HG03039 (cell line): ENCODE data around the gene DCAF6.

Source experiments
- ATAC-seq: cut with Tn5 transposase; IDR thresholded peaks from one replicate; pipeline ENCODE4 v1.9.1; 2021; ENCODE audit warnings: mild to moderate bottlenecking, moderate library complexity; ENCODE audit not compliant: unreplicated experiment

DCAF6 gene

DNA sequence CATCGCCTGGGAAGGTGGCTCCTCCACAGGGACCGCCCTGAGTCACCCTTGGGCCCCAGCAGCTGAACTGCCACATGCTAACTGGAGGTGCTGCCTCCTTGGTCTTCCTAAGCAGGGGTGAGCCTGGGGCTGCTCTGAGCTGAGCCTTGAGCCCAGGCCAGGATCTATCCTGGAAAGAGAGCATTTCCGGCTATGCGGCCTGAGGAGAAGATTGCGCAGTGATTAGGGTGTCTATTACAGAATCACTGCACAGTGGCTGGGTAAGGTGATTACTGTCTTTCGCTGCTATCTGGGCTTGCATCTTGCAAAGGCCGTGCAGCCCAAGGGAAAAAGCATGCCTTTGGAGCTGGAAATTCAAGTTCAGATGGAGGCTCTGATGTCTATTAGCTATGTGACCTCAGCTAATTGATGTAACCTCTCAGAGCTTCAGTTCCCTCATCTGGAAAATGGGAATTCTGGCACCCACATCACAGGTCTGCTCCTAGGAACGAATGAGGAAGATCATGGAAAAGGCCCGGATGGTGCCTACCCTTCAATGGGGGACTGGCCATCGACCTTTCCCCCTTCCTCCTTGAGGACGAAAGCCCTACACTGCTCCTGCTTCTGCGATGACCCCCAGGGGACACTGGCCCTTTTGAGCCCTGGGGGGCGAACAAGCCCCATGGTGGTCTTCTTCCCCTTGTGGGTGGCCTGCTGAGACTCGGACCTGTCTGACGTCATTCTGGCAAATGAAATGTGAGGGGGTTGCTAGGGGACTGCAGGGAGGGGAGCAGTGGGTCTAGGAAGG, 162.2 kb downstream of the DCAF6 start:
- ATAC-seq: no peak

DNA sequence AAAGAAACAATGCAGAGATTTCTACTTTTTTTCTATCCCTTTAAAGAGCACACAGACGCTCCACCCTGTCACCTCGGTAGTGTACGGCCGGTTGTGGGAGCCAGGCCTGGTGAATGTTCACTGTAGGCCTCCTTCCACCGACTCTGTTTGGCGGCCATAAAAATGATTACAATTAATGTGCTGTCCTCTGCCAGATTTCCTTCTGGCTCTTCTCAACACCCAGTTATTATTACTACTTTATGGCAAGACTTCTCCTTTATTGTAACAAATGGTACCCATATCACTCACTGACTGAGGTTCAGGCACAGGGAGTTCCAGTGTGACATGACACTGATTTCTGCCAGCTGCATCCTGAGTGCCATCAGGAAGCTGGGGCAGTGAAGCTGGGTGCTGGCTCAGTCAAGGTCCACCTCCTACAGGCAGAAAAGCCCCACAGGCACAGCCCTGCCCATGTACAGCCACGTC, 162.9 kb downstream of the DCAF6 start:
- ATAC-seq: no peak

DNA sequence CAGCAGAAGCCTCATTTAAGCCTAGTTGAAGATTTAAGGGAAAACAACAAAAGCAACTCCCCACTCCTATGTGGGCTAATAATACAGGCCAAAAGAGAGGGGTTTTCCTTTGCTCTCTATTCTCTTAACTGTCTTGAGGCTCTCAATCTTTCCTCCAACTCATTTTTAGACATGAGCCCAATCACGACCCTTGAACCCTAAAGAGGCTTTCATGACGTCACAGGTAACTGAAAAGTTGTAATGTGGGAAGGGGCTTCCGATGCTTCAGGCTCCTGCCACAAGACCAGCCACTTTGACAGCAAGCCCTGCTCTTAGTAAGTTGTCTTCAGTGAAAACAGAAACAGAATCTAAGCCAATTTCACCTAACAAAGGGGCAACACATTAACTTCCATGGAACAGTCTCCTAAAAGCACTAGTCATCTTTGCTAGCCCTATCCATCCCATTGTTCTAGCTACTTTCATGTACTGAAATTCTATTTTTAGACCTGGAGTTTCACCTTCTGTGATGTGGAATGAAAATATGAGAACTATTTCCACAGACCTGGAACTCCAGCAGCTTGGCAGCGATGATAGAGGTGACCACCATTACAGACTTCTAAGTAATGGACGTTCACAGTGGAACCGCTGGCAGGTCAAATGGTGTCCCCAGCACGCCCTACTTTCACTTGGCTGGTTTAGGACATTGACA, 164.0 kb downstream of the DCAF6 start:
- no peak for ATAC-seq

DNA sequence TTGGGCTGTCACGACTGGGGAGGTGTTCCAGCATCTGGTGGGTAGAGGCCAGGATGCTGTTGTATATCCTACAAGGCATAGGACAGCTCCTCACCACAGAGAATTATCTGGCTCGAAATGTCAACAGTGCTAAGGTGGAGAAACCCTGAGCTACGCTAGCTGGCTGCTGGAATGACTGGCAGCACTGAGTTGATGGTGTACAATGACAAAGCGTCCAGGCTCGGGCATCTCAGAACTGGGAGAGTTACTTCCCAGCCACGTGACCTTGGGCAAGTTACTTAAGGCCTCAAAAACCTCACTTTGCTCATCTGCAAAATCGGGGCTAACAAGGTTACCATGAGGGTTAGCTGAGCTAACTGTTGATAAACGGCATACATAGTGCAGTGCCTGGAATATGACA, 164.9 kb downstream of the DCAF6 start:
- no peak for ATAC-seq

DNA sequence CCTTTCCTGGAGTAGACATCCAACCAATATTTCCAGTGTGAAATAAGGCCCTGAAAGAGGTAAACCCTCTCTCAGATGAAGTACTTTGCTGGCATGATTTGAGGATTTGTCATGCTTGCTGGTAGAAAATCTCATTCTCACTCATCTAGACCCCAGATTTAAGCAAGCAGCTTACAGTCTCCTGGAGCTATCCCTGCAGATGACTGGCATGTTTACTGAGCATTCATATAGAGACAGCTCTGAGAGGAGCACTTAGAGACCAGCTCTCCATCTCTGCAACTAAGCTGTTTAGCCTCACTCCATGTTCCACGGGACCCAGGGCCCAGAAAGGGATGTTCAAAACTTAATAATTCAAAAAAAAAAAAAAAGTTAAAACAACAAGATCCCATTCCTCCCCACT, 166.0 kb downstream of the DCAF6 start:
- ATAC-seq: no peak

DNA sequence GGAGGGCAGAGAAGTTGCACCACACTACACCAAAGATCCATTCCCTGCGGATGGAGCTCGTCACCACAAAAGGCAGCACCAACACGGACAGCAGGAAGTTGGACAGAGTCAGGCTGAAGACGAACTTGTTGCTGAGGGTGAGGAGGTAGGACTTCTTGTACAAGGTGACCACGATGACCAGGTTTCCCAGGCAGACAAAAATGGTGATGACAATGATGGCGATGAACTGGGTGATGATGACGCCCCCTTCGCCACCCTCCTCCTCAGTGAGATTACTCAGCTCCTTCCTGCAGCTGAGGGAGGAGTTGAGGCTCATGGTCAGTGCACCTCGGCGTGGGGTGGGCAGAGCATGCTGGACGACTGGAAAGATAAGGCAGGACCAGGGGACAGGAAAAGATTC, 168.1 kb downstream of the DCAF6 start:
- ATAC-seq: no peak

DNA sequence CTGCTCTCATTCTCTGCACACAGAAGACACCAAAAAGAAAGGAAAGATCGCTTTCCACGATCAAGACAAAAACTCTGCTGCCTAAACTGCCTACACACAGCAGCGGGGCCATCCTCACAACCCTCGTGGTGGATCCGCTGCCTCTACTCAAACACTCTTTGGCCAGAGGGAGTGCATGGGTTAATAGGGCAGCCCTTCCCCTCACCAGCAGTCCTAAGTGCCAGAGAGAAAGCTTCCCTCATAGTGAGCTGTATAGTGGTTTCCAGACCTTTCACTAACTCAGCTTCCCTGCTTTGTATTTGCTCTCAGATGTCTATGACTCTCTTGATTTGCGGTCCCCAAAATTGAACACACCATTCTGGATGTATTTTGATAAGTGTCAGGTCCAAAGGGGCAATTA, 169.4 kb downstream of the DCAF6 start:
- no peak for ATAC-seq

DNA sequence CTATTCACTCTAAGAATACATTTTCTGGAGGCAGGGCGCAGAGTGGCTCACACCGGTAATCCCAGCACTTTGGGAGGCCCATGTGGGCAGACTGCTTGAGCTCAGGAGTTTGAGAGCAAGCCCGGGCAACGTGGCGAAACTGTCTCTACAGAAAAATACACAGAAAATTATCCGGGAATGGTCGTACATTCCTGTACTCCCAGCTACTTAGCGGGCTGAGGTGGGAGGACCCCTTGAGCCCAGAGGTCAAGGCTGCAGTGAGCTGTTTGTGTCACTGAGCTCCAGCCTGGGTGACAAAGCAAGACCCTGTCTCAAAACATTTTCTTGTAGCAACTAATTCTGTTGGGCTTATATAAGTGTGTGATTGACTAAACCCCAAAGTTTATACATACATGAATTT, 169.8 kb downstream of the DCAF6 start:
- ATAC-seq: no peak

DNA sequence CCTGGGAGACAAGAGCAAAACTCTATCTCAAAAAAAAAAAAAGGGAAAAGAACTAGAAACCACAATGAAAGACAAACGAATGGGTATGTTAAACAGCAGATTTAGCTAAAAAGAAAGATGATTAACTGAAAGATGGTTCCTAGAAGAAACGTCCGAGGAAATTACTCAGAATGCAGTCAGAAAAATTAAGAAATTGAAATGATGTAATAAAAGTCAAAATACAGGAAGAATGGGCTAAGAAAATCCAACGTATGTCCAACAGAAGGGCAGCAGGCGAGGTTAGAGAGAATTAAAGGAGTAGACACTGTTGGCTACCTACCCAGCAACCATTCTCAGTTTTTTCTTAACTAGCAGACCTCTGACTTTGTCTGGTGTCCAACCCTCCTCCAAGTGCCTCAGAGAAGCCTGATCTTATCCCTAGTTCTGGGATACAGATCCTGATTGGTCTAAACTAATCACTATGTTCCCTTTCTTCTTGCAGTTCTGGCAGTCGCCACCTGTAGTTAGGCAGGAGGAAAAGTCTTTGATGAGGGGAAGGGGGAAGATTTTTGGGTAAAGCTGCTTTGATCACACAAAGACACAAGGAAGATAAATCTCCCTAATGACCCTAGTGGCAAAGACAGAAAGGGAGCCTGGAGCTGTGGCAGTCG, 174.5 kb downstream of the DCAF6 start:
- no peak for ATAC-seq

DNA sequence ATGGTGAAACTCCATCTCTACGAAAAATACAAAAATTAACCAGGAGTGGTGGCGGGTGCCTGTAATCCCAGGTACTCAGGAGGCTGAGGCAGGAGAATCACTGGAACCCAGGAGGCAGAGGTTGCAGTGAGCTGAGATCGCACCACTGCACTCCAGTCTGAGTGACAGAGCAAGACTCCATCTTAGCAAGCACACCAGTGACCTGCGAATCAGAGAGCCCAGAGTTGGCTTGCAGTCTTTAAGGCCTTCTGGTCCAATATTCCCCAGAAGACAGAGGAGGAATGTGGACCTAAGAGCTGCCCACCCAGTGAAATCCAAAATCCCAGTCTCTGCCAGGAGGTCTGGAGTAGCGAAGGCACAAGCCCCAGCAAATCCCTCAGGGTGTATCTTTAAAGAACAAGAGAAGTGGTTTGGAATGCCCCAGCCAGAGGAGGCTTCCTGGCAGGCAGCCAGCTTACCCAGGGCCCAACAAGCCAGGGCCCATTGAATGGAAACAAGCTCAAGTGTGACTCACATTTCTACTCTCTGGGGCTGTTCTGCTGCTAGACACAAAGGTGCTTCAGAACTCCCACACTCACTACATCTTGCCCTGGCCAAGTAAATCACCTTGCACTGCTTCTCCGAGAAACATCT, 176.3 kb downstream of the DCAF6 start:
- no peak for ATAC-seq

DNA sequence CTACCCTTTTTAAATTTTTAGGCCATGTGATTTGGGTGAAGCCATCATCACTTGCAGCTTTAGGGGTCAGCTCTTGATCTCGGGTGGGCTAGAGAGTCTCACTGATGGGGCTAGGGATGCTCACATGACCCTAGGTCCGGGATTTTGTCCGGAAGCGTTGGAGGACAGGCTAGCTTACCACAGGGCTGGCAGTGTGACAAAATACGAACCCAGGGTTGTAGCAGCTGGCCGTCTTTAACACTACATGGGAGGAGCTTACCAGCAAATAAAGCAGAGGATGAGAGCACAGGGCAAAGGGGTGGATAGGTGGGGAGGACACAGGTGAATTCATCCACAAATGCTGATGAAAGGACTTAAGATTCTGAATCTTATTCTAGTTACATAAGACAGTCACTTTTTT, 178.4 kb downstream of the DCAF6 start:
- no peak for ATAC-seq

DNA sequence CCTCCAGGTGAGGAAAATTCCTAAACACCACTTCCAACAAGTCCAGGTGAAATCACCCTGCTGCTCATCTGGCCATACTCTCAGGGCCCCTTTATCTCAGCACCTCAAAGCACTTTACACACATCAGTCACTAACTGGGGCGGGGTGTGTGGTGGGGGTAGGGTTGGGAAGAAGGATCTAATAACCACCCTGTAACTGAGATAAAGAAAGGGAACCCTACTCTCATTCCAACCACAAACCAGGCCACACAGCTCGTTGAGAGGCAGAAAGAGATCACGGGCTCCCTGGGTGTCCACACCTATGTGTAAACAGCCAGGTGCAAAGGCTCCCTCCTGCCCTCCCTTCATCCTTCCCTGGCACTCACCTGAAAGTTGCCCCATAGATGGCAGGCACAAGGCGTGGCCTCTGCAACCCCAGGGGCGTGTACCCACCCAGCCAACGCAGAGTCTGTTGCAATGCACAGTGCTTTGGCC, 179.9 kb downstream of the DCAF6 start:
- ATAC-seq: no peak

DNA sequence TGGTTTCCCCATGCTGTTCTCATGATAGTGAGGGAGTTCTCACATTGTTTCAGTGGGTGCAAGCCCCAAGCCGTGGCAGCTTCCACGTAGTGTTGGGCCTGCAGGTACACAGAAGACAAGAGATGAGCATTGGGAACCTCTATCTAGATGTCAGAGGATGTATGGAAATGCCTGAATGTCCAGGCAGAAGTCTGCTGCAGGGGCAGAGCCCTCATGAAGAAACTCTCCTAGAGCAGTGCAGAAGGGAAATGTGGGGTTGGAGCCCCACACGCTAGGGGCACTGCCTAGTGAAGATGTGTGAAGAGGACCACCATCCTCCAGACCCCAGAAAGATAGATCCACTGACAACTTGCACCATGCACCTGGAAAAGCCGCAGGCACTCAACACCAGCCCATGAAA, 183.3 kb downstream of the DCAF6 start:
- ATAC-seq: no peak

DNA sequence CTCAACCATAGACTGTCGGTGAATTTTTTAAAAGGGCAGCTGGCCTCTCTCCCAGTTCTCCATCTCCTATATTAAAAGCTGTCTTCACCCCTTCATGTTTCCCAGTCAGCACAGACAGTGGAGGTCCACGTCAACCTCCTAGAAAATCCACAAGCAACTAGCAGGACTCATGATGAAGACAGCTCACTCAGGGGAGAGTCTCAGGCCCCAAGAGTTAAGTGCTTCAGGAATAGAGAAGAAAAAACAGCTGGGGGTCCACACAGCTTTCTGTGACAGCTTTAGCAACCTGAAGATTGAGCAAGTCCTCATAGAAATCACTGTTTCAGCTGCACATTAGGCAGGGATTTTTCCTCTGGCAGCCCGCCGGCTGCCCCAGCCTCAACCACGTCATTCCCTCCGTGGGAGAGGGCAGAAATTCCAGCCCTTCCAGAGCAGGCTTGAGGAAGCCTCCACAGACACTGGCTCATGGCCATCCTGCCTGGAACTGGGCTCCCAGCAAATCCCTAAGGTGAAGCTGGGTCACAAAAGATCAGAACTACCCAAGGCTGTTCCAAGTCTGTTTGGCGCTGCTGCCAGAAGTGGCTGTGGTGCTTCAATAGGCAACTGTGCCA, 185.0 kb downstream of the DCAF6 start:
- ATAC-seq: no peak

DNA sequence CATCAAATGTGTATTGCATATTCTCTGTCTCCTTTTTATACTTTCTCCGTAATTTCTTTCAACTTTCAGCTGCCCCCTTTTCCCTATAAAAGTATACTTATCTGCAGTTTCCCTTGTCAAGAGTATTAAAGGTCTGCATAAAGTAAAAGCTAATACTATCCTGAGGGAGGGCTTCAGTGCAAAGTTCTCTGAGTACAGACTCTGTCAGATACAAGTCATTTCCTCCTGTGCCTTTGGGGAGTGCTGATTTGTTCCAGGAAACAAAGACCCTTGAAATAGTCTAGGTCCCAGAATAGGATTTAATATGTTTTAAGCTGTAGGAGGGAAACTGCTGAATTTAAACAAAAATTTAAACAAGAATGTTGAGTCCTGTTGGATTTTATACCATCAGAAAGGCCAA, 188.6 kb downstream of the DCAF6 start:
- ATAC-seq: no peak
